Nephron (organoid): ENCODE measurements around the gene ACAD8.

Experiments used
- H3K27ac Mint-ChIP-seq, 3 experiments: 2 replicates each; pipeline ENCODE4 v1.8.0; 2020; ENCODE audit warnings: mixed read lengths in 3 of 3, mild to moderate bottlenecking in 2 of 3, moderate library complexity in 1 of 3
- H3K27me3 Mint-ChIP-seq: 2 replicates; pipeline ENCODE4 v1.8.0; 2021; ENCODE audit warnings: low read depth, mild to moderate bottlenecking, moderate library complexity, mixed read lengths
- H3K36me3 Mint-ChIP-seq: 2 replicates; pipeline ENCODE4 v1.8.0; 2020; ENCODE audit warnings: low read depth, mixed read lengths
- H3K4me1 Mint-ChIP-seq: 2 replicates; pipeline ENCODE4 v1.8.0; 2020; ENCODE audit warnings: mixed read lengths
- H3K4me3 Mint-ChIP-seq, 3 experiments: 2 replicates each; pipeline ENCODE4 v1.8.0; 2020; ENCODE audit warnings: mild to moderate bottlenecking in 3 of 3, mixed read lengths in 3 of 3, moderate library complexity in 2 of 3
- H3K9me3 Mint-ChIP-seq: 2 replicates; pipeline ENCODE4 v1.8.0; 2020; ENCODE audit warnings: mixed read lengths
- TF ChIP-seq, protein P1 (sequence below), 3 experiments: fragments of 200-600 bp; sonication (generic); IDR thresholded peaks; one replicate each; pipeline ENCODE4 v1.5.0; 2021; ENCODE audit warnings: antibody characterized with exemption in 3 of 3; ENCODE audit not compliant: unreplicated experiment in 3 of 3

The ACAD8 gene

DNA sequence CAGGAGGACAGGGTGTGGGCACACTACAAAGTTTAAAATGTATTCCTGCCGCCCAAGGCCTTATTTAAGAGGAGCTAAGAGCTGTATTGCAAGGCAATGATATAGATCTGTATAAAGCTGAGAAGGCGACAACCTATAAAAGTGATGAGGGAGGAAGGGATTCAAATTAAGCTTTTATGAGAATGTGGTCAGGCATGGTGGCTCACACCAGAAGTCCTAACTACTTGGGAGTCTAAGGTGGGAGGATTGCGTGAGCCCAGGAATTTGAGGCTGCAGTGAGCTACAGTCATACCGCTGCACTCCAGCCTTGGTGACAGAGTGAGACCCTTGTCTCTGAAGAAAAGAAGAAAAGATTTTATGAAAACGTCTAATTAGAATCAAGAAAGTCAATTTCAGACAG is 13.1 kb downstream of the ACAD8 start:
- Mint-ChIP-seq H3K27me3 (peaks cover 28% of the 10 kb centered on the region), H3K9me3 (no peaks in the 10 kb centered on the region), H3K36me3 (peaks cover 11% of the 10 kb centered on the region), H3K4me1 (no peaks in the 10 kb centered on the region), H3K27ac (no peak overlapping the region), H3K4me3 (no peak overlapping the region)
- TF ChIP-seq, protein P1, sequence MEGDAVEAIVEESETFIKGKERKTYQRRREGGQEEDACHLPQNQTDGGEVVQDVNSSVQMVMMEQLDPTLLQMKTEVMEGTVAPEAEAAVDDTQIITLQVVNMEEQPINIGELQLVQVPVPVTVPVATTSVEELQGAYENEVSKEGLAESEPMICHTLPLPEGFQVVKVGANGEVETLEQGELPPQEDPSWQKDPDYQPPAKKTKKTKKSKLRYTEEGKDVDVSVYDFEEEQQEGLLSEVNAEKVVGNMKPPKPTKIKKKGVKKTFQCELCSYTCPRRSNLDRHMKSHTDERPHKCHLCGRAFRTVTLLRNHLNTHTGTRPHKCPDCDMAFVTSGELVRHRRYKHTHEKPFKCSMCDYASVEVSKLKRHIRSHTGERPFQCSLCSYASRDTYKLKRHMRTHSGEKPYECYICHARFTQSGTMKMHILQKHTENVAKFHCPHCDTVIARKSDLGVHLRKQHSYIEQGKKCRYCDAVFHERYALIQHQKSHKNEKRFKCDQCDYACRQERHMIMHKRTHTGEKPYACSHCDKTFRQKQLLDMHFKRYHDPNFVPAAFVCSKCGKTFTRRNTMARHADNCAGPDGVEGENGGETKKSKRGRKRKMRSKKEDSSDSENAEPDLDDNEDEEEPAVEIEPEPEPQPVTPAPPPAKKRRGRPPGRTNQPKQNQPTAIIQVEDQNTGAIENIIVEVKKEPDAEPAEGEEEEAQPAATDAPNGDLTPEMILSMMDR (IDR thresholded peaks at IDR 0.05; ENCODE audit: unreplicated experiment in 3 of 3), result no peak

DNA sequence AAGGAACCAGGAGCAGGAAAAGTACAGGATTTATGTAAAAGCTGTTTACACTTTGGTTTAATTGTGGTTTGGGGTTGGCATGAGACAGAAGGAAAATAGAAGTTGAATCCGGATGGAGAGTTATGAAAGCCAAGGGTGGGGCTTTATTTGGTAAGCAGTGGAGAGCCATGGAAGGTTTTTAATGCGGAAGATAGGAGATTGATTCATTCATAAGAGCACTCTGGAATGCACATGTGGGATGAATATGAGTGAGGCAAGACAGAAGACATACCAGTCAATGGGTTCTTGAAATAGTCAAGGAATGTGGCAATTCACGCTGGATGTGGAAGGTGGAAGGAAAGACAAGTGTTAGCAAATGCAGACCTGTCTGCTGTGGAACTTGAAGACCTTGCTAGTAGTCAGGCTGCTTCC is 13.5 kb downstream of the ACAD8 start:
- Mint-ChIP-seq H3K9me3 (no peaks in the 10 kb centered on the region), H3K27ac (no peak overlapping the region), H3K4me3 (no peak overlapping the region), H3K27me3 (peaks cover 32% of the 10 kb centered on the region), H3K4me1 (no peaks in the 10 kb centered on the region), H3K36me3 (peaks cover 11% of the 10 kb centered on the region)
- TF ChIP-seq, protein P1 (IDR thresholded peaks at IDR 0.05; ENCODE audit: unreplicated experiment in 3 of 3), result no peak

GRCh38 chr11:134267461-134267860 is 14.1 kb downstream of the ACAD8 start:
- TF ChIP-seq, protein P1 (IDR thresholded peaks at IDR 0.05; ENCODE audit: unreplicated experiment in 3 of 3), result no peak
- no peak overlapping the region for H3K27ac Mint-ChIP-seq
- no peak overlapping the region for H3K4me3 Mint-ChIP-seq
- peaks cover 11% of the 10 kb centered on the region for H3K36me3 Mint-ChIP-seq
- no peaks in the 10 kb centered on the region for H3K9me3 Mint-ChIP-seq
- H3K4me1 Mint-ChIP-seq, result peaks cover 3% of the 10 kb centered on the region
- peaks cover 38% of the 10 kb centered on the region for H3K27me3 Mint-ChIP-seq

DNA sequence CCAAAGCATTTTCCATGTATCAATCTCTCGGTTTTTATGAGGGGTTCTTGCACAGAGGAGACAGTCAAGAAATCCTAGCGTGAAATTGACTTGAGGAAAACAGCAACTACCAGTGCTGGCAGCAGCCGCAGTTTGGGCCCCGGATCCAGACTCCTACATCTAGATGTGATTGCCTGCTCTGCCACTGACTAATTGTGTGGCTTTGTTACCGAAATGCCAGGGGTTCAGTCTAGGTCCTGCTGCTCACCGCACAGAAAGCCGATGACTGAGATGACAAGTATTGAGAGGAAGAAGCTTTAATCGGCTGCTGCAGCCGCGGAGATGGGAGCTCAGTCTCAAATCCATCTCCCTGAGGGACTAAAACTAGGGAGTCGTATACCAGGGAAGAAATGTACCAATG is 14.6 kb downstream of the ACAD8 start:
- Mint-ChIP-seq H3K9me3 (no peaks in the 10 kb centered on the region), H3K4me1 (peaks cover 4% of the 10 kb centered on the region), H3K36me3 (peaks cover 11% of the 10 kb centered on the region), H3K27ac (no peak overlapping the region), H3K27me3 (peaks cover 43% of the 10 kb centered on the region), H3K4me3 (no peak overlapping the region)
- TF ChIP-seq, protein P1 (IDR thresholded peaks at IDR 0.05; ENCODE audit: unreplicated experiment in 3 of 3), result no peak

GRCh38 chr11:134270250-134270714 is 16.9 kb downstream of the ACAD8 start:
- Mint-ChIP-seq H3K4me3 (no peak overlapping the region), H3K9me3 (no peaks in the 10 kb centered on the region), H3K4me1 (peaks cover 7% of the 10 kb centered on the region), H3K27ac (no peak overlapping the region), H3K36me3 (peaks cover under 1% of the 10 kb centered on the region), H3K27me3 (peaks cover 67% of the 10 kb centered on the region)
- TF ChIP-seq, protein P1 (IDR thresholded peaks at IDR 0.05; ENCODE audit: unreplicated experiment in 3 of 3), result peak in 1 of 3 experiments; percentile 13

GRCh38 chr11:134271978-134272377 is 18.6 kb downstream of the ACAD8 start:
- Mint-ChIP-seq H3K27ac (no peak overlapping the region), H3K4me3 (no peak overlapping the region), H3K36me3 (no peaks in the 10 kb centered on the region), H3K4me1 (peaks cover 14% of the 10 kb centered on the region), H3K9me3 (no peaks in the 10 kb centered on the region), H3K27me3 (peaks cover 80% of the 10 kb centered on the region)
- TF ChIP-seq, protein P1 (IDR thresholded peaks at IDR 0.05; ENCODE audit: unreplicated experiment in 3 of 3), result no peak
